ENCODE measurements around the gene CLCN6. TPM values are rescaled to one million over a fixed set of nuclear protein-coding genes. Genes with fewer than 3 reads are reported as not detected.

The CLCN6 gene
- polyA plus RNA-seq, 2 of the 4 experiments (the other 2 are of a cell fraction): 5.7 to 9.0 TPM

DNA sequence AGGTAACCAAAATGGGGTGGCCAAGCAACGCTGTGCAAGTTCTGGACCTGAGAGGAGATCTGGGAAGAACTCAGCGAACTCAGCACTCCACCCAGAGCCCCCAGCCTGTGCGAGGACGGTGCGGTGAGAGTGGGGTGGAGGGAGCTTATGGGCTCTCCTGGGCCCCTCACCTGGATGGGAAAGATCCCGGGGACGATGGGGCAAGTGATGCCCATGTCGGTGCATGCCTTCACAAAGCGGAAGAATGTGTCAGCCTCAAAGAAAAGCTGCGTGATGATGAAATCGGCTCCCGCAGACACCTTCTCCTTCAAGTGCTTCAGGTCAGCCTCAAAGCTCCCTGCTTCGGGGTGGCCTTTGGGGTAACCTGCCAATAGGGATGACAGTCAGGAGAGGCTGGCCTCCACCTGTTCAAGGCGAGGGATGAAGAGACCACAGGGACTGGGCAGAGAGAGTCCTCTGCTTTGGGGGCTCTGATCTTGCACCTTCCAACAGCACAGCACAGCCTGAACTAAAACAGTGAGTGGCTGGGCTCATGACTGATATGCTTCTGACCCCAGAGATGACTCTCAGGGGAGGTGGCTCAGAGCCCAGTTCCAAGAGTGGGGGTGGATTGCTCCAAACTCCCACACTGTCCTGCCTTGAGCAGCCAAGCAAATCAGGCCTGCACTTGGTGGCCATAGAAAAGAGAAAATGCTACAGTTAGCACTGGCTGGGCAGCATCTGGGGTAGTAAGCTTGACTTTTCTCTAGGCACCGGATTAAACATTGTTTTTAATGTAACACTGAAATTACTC is 9.8 kb upstream of the CLCN6 start:
- ATAC-seq (no peak), FAIRE-seq (no peak), DNase-seq (ENCODE audit: low read depth in 1 of 2, low spot score in 1 of 2) (no peak)
- H3K4me3 ChIP-seq: no peak overlapping the region
- TF ChIP-seq ZSCAN20 (CRISPR knock-in tag; IDR thresholded peaks at IDR 0.05) (no peak), MYC (IDR thresholded peaks at IDR 0.05; ENCODE audit: borderline replicate concordance, low read length) (no peak), MAFK (IDR thresholded peaks at IDR 0.05; ENCODE audit: partially characterized antibody) (no peak), NPAS2 (CRISPR knock-in tag; IDR thresholded peaks at IDR 0.05; ENCODE audit: borderline replicate concordance) (no peak)
- H3K27ac ChIP-seq: no peak overlapping the region
- ChIA-PET POLR2A (no interaction called here), CTCF (interaction anchor here (2.7 kb wide), 1 partner anchor 10 kb away, joined by 15 read pairs; no protein-coding TSS in a partner anchor)
- WGBS (ENCODE audit: missing lambda C conversion rate): 93% methylated on average over 15 of the region's 15 CpGs
- H3K4me2 ChIP-seq: no peak overlapping the region
- H3K9me3 ChIP-seq: no peaks in the 10 kb centered on the region
- H3K4me1 ChIP-seq: peaks cover 4% of the 10 kb centered on the region

DNA sequence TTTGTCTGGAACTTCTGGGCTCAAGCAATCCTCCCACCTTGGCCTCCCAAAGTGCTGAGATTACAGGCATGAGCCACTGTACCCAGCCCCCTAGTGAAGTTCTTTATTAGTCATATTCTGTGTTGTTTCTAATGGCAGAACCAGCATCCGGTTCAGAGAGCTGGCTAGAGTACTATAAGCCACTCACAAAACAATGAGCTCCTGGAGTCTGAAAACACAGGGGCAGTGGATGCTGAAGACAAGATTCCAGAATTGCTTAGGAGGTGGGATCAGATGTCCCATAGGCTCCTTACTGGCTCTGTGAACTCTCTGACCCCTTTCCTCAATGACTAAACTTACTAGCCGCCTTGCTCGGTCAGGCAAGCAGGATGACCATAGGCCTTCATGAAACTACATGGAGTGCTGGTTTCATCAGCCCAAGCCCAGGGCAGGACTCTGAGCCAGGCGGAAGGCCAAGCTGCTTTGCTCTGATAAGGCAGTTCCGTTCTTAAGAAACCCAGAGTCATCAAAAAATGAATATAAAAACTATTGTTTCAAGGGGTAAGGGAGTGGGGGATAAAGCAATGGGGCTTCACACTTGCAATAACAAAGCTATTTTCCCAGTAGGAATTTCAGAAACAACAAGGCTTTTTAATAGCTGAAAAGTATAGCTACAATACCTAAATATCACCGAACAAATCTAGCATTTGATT is 8.3 kb upstream of the CLCN6 start:
- CTCF ChIA-PET: interaction anchor here (1.4 to 1.6 kb wide), 2 partner anchors 12 to 169 kb away, joined by 3 to 7 read pairs; no protein-coding TSS in a partner anchor
- DNase-seq (ENCODE audit: low read depth in 1 of 2, low spot score in 1 of 2): no peak
- Histone ChIP-seq H3K4me2 (no peak overlapping the region), H3K27ac (no peak overlapping the region), H3K4me3 (no peak overlapping the region), H3K9me3 (no peaks in the 10 kb centered on the region), H3K4me1 (no peaks in the 10 kb centered on the region)
- POLR2A ChIA-PET: interaction anchor here (0.5 to 1.2 kb wide), 2 partner anchors 10 to 817 kb away, joined by 4 read pairs; no protein-coding TSS in a partner anchor
- ATAC-seq: no peak
- 94% methylated on average over 6 of the region's 6 CpGs for WGBS (ENCODE audit: missing lambda C conversion rate)
- peak; percentile 36 for TF ChIP-seq MAFK (IDR thresholded peaks at IDR 0.05; ENCODE audit: partially characterized antibody)
- TF ChIP-seq, protein P1, sequence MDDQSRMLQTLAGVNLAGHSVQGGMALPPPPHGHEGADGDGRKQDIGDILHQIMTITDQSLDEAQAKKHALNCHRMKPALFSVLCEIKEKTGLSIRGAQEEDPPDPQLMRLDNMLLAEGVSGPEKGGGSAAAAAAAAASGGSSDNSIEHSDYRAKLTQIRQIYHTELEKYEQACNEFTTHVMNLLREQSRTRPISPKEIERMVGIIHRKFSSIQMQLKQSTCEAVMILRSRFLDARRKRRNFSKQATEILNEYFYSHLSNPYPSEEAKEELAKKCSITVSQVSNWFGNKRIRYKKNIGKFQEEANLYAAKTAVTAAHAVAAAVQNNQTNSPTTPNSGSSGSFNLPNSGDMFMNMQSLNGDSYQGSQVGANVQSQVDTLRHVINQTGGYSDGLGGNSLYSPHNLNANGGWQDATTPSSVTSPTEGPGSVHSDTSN (IDR thresholded peaks at IDR 0.05): no peak
- no peak for FAIRE-seq

DNA sequence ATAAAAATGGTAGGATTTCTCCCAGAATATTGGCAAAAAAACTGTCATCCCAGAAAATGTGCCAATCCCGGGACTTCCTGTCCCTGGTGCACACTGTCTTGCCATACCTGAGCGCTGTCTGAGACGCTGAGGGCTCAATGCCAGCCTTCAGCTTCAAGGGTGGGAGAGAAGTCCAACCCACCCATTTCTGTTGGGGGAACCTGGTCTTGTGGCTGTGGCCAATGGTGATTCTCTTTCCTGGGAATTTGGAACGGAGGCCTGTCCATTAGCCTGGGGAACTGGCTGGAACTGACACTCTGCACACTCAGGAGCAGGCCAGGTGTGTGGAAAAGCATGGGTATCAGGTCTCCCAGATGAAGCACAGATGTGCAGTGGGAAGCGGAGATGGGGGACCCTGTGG is 6.9 kb upstream of the CLCN6 start:
- ChIA-PET POLR2A (no interaction called here), CTCF (no interaction called here)
- Histone ChIP-seq H3K4me1 (peaks cover 9% of the 10 kb centered on the region), H3K4me3 (no peak overlapping the region), H3K9me3 (no peaks in the 10 kb centered on the region), H3K4me2 (no peak overlapping the region), H3K27ac (no peak overlapping the region)
- DNase-seq (ENCODE audit: low read depth in 1 of 2, low spot score in 1 of 2): no peak
- TF ChIP-seq, protein P2, sequence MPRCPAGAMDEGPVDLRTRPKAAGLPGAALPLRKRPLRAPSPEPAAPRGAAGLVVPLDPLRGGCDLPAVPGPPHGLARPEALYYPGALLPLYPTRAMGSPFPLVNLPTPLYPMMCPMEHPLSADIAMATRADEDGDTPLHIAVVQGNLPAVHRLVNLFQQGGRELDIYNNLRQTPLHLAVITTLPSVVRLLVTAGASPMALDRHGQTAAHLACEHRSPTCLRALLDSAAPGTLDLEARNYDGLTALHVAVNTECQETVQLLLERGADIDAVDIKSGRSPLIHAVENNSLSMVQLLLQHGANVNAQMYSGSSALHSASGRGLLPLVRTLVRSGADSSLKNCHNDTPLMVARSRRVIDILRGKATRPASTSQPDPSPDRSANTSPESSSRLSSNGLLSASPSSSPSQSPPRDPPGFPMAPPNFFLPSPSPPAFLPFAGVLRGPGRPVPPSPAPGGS (IDR thresholded peaks at IDR 0.05): no peak
- no peak for TF ChIP-seq ELK1 (IDR thresholded peaks at IDR 0.05; ENCODE audit: low read depth, low read length)
- no peak for TF ChIP-seq HOXB5 (CRISPR knock-in tag; IDR thresholded peaks at IDR 0.05)
- TF ChIP-seq, protein P3, sequence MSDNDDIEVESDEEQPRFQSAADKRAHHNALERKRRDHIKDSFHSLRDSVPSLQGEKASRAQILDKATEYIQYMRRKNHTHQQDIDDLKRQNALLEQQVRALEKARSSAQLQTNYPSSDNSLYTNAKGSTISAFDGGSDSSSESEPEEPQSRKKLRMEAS (IDR thresholded peaks at IDR 0.05): no peak
- no peak for TF ChIP-seq TFCP2L1 (CRISPR knock-in tag; IDR thresholded peaks at IDR 0.05)
- TF ChIP-seq ZC3H11A (IDR thresholded peaks at IDR 0.05): no peak
- no peak for FAIRE-seq
- WGBS (ENCODE audit: missing lambda C conversion rate): 96% methylated on average over 4 of the region's 5 CpGs
- no peak for ATAC-seq

DNA sequence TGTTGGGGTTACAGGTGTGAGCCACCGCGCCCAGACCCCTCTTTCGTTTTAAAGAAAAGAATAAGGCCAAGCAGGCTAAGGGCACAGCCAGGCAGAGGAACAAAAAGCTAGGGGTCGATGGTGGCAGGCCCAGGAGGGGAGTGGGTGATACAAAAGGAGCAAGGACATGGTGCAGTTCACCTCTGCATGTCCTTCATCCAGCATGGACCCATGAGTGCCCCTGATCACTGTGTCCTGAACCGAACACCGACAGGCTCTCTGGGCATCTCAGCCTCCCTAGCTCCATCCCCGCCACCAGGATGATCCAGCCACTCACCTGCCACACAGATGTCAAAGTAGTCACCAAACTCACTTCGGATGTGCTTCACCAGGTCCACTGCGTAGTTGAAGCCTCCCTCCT is 6.1 kb upstream of the CLCN6 start:
- FAIRE-seq (no peak), ATAC-seq (no peak), DNase-seq (ENCODE audit: low read depth in 1 of 2, low spot score in 1 of 2) (no peak)
- POLR2A ChIA-PET: no interaction called here
- 92% methylated on average over 9 of the region's 9 CpGs for WGBS (ENCODE audit: missing lambda C conversion rate)
- Histone ChIP-seq H3K4me1 (peaks cover 17% of the 10 kb centered on the region), H3K9me3 (no peaks in the 10 kb centered on the region), H3K4me3 (no peak overlapping the region), H3K27ac (no peak overlapping the region), H3K4me2 (no peak overlapping the region)
- CTCF ChIA-PET: no interaction called here
- TF ChIP-seq REST (IDR thresholded peaks at IDR 0.05): no peak
- no peak for TF ChIP-seq RFX5 (IDR thresholded peaks at IDR 0.05)
- TF ChIP-seq FOSL2 (IDR thresholded peaks at IDR 0.05): no peak
- no peak for TF ChIP-seq FOSL2 (CRISPR knock-in tag; IDR thresholded peaks at IDR 0.05)
- TF ChIP-seq JUN (IDR thresholded peaks at IDR 0.05): no peak
- TF ChIP-seq ESRRA (IDR thresholded peaks at IDR 0.05; ENCODE audit: borderline replicate concordance, low read length): no peak
- TF ChIP-seq MAFK (IDR thresholded peaks at IDR 0.05; ENCODE audit: partially characterized antibody): no peak
- TF ChIP-seq HMGXB4 (CRISPR knock-in tag; IDR thresholded peaks at IDR 0.05; ENCODE audit: borderline replicate concordance): no peak

Data from A549 (cell line).